Bronchial epithelial cell (primary cell): ENCODE results near the gene HS3ST3B1. TPM values are rescaled to one million over a fixed set of nuclear protein-coding genes. Genes with fewer than 3 reads are reported as not detected.
A peak's percentile ranks its signal among the peaks of the same experiment; 100 is the strongest.

Experiments used
- DNase-seq: peaks from one replicate; pipeline ENCODE4 v3.0.0-alpha.2; 2010; ENCODE audit warnings: low read depth
- FAIRE-seq: peaks from 2 replicates; lab custom pipeline; 2011; peaks lifted over from hg19 to GRCh38; lab: Jason Lieb, UNC
- H3K27me3 ChIP-seq: 2 replicates; pipeline ENCODE4 v1.5.1; 2011; ENCODE audit warnings: low read length; ENCODE audit not compliant: control insufficient read depth, insufficient read depth
- H3K36me3 ChIP-seq: 2 replicates; pipeline ENCODE4 v1.5.1; 2011; ENCODE audit warnings: low read length; ENCODE audit not compliant: control insufficient read depth, insufficient read depth
- H3K4me3 ChIP-seq: 2 replicates; pipeline ENCODE4 v1.5.1; 2011; ENCODE audit warnings: mild to moderate bottlenecking, low read depth, low read length, control low read depth
- total RNA-seq: library from RNA; depleted of rRNA; stranded (reverse); fragments of >200 nt; gene quantifications from 2 replicates; pipeline ENCODE4 v1.2.1, GENCODE V29; 2014
- TF ChIP-seq, protein P1 (sequence below): IDR thresholded peaks from 2 replicates; pipeline ENCODE4 v1.5.1; 2011; ENCODE audit warnings: mild to moderate bottlenecking, moderate library complexity, low read length, control low read depth, inconsistent platforms; ENCODE audit not compliant: insufficient read depth, severe bottlenecking

The HS3ST3B1 gene
- total RNA-seq, 1 donor from 2014 or later: 0.53 TPM

DNA sequence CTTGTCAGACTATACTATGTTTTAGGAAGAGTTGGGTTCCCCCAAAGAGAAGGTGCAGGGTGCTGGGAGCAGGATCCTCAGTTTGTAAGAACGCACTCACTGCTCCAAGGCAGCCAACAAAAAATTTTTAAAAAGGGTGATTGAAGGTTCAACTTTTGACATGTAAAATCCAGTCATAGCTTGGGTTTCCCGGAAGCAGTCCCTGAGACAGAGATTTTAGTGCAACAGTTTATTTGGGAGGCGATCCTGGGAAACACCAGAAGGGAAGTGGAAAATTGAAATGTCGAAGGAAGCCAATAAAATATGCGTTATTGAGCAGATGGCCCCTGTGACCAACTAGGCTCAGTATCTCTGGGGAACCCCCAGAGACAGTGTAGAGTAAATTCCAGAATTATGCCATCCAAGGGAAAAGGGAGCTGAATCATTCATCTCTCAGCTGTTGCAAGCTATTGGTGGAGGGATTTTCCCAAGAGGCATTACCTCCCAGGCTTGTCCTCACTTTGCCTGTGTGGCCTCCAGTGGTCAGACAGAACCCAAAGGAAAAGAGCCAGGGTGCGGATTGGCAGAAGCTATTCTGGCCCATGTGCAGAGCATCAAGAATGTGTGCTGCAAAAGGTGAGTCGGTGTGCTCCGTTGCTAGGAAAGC lies 72.9 kb downstream of the HS3ST3B1 start:
- no peak overlapping the region for H3K4me3 ChIP-seq
- DNase-seq (peak; percentile 54), FAIRE-seq (no peak)
- TF ChIP-seq, protein P1, sequence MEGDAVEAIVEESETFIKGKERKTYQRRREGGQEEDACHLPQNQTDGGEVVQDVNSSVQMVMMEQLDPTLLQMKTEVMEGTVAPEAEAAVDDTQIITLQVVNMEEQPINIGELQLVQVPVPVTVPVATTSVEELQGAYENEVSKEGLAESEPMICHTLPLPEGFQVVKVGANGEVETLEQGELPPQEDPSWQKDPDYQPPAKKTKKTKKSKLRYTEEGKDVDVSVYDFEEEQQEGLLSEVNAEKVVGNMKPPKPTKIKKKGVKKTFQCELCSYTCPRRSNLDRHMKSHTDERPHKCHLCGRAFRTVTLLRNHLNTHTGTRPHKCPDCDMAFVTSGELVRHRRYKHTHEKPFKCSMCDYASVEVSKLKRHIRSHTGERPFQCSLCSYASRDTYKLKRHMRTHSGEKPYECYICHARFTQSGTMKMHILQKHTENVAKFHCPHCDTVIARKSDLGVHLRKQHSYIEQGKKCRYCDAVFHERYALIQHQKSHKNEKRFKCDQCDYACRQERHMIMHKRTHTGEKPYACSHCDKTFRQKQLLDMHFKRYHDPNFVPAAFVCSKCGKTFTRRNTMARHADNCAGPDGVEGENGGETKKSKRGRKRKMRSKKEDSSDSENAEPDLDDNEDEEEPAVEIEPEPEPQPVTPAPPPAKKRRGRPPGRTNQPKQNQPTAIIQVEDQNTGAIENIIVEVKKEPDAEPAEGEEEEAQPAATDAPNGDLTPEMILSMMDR: no peak
- H3K27me3 ChIP-seq: no peaks in the 10 kb centered on the region
- no peaks in the 10 kb centered on the region for H3K36me3 ChIP-seq

- TF ChIP-seq, protein P1: no peak
- Histone ChIP-seq H3K27me3 (no peaks in the 10 kb centered on the region), H3K36me3 (no peaks in the 10 kb centered on the region), H3K4me3 (no peak overlapping the region)
- FAIRE-seq: no peak
- DNase-seq: peak; percentile 7
Observed at GRCh38 chr17:14374268-14374667, 73.4 kb downstream of the HS3ST3B1 start.

GRCh38 chr17:14376666-14377065 lies 75.8 kb downstream of the HS3ST3B1 start:
- peak; percentile 29 for DNase-seq
- Histone ChIP-seq H3K36me3 (no peaks in the 10 kb centered on the region), H3K4me3 (no peak overlapping the region), H3K27me3 (no peaks in the 10 kb centered on the region)
- no peak for FAIRE-seq
- TF ChIP-seq, protein P1: no peak

- TF ChIP-seq, protein P1: no peak
- FAIRE-seq (no peak), DNase-seq (no peak)
- H3K36me3 ChIP-seq: no peaks in the 10 kb centered on the region
- H3K4me3 ChIP-seq: no peak overlapping the region
- no peaks in the 10 kb centered on the region for H3K27me3 ChIP-seq
Observed at GRCh38 chr17:14381606-14382005, 80.7 kb downstream of the HS3ST3B1 start.

DNA sequence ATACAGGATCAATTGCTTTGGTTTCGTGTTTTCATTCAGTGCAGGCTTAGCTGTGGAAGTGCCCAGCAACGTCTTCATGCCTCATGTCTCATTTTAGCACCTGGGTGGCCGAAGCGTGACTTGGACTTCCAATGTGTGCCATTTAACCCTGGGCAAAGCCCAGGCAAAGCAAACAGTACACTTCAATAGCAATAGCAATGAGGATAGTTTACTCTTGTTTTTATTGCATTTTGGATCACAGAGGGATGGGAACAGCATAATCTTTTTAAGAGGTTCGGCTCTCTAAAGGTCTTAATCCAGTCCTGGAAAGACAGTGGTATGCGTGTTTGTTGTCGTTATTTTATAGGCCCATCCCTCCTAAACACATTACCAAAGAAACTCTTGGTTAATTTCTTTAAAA lies 86.2 kb downstream of the HS3ST3B1 start:
- no peaks in the 10 kb centered on the region for H3K36me3 ChIP-seq
- DNase-seq (no peak), FAIRE-seq (peak; percentile 70)
- H3K4me3 ChIP-seq: no peak overlapping the region
- TF ChIP-seq, protein P1: no peak
- H3K27me3 ChIP-seq: no peaks in the 10 kb centered on the region

DNA sequence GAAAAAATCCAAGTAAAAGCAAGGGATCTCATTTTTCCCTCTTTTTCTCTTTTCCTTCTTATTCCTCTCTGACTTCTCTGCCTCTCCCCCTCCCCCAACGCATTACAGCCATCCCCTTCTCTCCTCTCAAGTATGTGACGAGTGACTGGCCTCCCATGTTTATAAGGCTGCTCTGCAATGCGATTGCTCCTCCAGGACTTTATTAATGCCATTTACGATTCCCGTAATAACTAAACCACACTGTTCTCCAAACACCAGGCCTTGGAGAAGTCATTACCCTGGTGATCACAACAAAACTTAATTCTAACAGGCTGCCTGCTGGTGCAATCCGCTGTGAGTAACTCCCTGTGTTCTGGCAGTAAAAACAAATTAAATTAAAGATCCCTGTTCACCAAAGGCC lies 88.8 kb downstream of the HS3ST3B1 start:
- TF ChIP-seq, protein P1: no peak
- no peak for FAIRE-seq
- no peak for DNase-seq
- H3K4me3 ChIP-seq: no peak overlapping the region
- H3K27me3 ChIP-seq: no peaks in the 10 kb centered on the region
- no peaks in the 10 kb centered on the region for H3K36me3 ChIP-seq
